ENCODE results near the gene PDGFD. TPM values are rescaled to one million over a fixed set of nuclear protein-coding genes. Genes with fewer than 3 reads are reported as not detected.

PDGFD gene
- total and polyA plus RNA-seq, 2 donors (not counting 3 experiments of a cell fraction or from before 2014, with no cell fraction given), result 6.3 to 13.1 TPM

- POLR2A ChIA-PET, result no interaction called here
- peak; percentile 41 for DNase-seq (ENCODE audit: low read depth, low spot score)
Observed at GRCh38 chr11:103877221-103877620, 286.7 kb downstream of the PDGFD start.

More at GRCh38 chr11:103877221-103877620, 286.7 kb downstream of the PDGFD start:
- H3K9me1 ChIP-seq (replicated peaks; ENCODE audit: control insufficient read depth, extremely low read depth, insufficient read depth, low read length), result no peaks in the 10 kb centered on the region
- H2AFZ ChIP-seq (ENCODE audit: low read depth, low read length), result no peak overlapping the region
- H3K27me3 ChIP-seq (ENCODE audit: control insufficient read depth in 2 of 2, insufficient read depth in 2 of 2, low read length in 2 of 2), result no peaks in the 10 kb centered on the region
- no peaks in the 10 kb centered on the region for H3K9me3 ChIP-seq (replicated peaks; ENCODE audit: control insufficient read depth, insufficient read depth, low read length)
- TF ChIP-seq CTCF (IDR thresholded peaks at IDR 0.05; ENCODE audit: extremely low read depth in 1 of 2, insufficient read depth in 1 of 2, low read depth in 1 of 2, low read length in 2 of 2) (peak; percentile 7 to 34), MYC (IDR thresholded peaks at IDR 0.05; ENCODE audit: low read depth, low read length) (no peak)
- H3K4me1 ChIP-seq (ENCODE audit: control insufficient read depth, extremely low read depth, insufficient read depth, low read length), result no peaks in the 10 kb centered on the region
- intact Hi-C loops (cut with micrococcal nuclease), result loop anchor here (1.0 to 2.0 kb wide), 2 partner anchors 194 to 274 kb away; no protein-coding TSS in a partner anchor
- CTCF ChIA-PET, result interaction anchor here (0.6 to 1.5 kb wide), 11 partner anchors 30 to 1986 kb away, joined by 3 to 13 read pairs (median 3); partner anchors contain the start of genes CASP12 and PDGFD
- no peak overlapping the region for H3K4me3 ChIP-seq (replicated peaks in 1 of 3; ENCODE audit: insufficient read depth in 1 of 3, low read depth in 1 of 3, low read length in 3 of 3)
- BruUV-seq (replicated peaks), result no TSS peak
- no peaks in the 10 kb centered on the region for H3K36me3 ChIP-seq (ENCODE audit: control insufficient read depth in 2 of 2, extremely low read depth in 1 of 2, insufficient read depth in 2 of 2, low read length in 2 of 2)
- H3K9ac ChIP-seq (replicated peaks; ENCODE audit: extremely low read depth, insufficient read depth, low read length), result no peak overlapping the region
- dilution Hi-C loops (cut with MboI; ENCODE audit: extremely low pct_ligation_motif_present, low sequenced_read_pairs), result no loop called here
- H3K79me2 ChIP-seq (ENCODE audit: control insufficient read depth, insufficient read depth, low read length), result no peaks in the 10 kb centered on the region
- no peaks in the 10 kb centered on the region for H4K20me1 ChIP-seq (replicated peaks; ENCODE audit: control insufficient read depth, extremely low read depth, insufficient read depth, low read length)
- no peak overlapping the region for H3K27ac ChIP-seq (ENCODE audit: insufficient read depth, low read depth, low read length)
- FAIRE-seq, result peak; percentile 68
- H3K4me2 ChIP-seq (ENCODE audit: insufficient read depth, low read length), result no peak overlapping the region

Data from endothelial cell of umbilical vein (primary cell).